ENCODE data around the gene SERTM1. TPM values are rescaled to one million over a fixed set of nuclear protein-coding genes. Genes with fewer than 3 reads are reported as not detected.

SERTM1 gene
- polyA plus RNA-seq, 1 donor = 0.10 TPM

GRCh38 chr13:36710396-36710795 lies 36.6 kb downstream of the SERTM1 start:
- DNase-seq (ENCODE audit: low read depth) = no peak

DNA sequence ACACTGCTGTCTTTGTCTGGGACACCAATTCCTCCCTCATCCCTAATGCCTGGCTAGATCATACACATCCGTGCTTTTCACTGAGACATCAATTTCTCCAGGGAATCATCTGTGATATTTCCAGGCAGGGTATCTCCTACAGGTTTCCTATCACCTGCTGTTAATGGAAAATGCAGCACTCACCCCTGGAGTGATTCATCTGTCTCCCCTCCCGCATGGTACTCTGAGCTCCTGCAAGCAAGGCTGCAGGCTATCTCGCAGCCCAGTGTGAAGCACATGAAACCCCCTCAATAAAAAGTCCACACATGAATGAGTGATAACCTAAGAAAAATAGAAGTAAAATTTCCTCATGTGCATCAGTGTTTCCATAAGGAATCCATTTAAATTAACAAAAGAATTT lies 38.5 kb downstream of the SERTM1 start:
- DNase-seq (ENCODE audit: low read depth) = no peak

- DNase-seq (ENCODE audit: low read depth) = no peak
Observed at GRCh38 chr13:36712770-36713169, 39.0 kb downstream of the SERTM1 start.

DNA sequence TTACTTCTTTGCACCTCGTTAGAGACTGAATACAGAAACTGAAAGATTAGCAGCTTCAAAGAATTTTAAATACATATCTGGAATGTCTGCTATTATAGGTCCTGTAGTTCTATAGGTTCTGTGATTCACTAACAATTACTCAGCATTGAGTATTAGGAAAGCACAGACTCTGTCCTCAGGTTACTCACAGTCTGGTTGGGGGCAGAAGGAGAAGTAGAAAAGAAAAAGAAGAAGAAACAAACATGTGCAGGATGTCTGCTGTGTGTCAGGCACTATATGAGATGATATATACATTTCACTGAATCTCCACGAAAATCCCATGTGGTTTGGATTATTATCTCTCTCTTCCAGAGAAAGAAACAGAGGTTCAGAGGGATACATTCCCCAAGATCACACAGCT lies 40.1 kb downstream of the SERTM1 start:
- DNase-seq (ENCODE audit: low read depth) = no peak

- no peak for DNase-seq (ENCODE audit: low read depth)
Observed at GRCh38 chr13:36715841-36716240, 42.0 kb downstream of the SERTM1 start.

DNA sequence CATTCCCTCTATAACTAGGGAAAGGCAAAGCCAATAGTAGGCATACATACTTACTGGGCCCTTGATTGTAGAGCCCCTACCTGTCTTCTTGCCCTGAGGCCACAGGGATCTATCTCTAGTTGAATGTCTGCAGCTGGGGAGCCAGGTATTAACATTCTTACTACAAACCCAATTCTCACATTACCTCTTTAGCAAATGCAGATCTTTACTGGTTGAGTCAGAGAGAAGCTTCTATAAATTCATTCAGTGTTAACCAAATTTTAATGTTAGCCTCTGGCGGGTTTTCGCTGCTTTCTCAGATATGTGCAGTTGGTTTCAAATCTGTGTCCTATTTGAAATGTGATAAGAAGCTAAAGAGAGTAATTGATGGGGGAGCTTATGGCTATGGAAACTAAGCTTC lies 43.2 kb downstream of the SERTM1 start:
- no peak for DNase-seq (ENCODE audit: low read depth)

GRCh38 chr13:36717966-36718545 lies 44.2 kb downstream of the SERTM1 start:
- no peak for DNase-seq (ENCODE audit: low read depth)

GRCh38 chr13:36718686-36719085 lies 44.9 kb downstream of the SERTM1 start:
- no peak for DNase-seq (ENCODE audit: low read depth)

DNA sequence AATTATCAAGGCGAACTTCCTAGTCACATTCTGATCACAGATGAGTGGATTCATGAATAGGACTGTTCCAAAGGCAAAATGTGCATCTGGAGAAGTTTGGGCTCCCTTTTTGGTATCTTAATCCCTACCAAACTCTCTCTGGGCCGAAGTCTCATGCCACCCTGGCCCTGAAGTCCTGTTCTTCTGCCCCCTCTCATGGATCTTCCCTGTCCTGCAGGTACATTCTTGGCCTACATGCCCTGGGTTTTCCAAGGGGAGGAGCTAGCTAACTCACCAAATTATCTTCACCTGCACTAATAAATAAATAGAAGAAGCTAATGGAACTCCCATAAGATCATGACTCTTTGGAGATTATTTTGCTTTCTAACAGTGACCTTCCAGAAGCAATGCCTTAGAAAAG lies 50.3 kb downstream of the SERTM1 start:
- DNase-seq (ENCODE audit: low read depth) = no peak

DNA sequence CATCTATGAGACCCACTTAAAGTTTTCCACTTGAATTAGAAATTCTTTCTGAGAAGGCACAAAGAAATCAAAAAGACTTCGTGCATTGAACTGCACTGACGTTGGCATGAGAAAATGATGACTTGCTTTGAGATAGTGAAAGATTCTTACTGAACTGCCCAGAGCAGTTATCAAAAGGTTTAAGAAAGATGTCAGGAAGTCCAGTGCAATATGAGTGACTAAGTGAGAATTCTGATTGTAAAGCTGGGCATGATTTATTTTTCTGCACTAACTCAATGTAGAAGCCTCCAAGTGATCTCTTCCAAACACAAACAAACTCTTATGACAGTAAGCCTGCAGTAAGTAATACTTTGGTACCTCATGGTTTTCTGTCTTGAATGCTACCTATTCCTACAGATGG lies 52.1 kb downstream of the SERTM1 start:
- no peak for DNase-seq (ENCODE audit: low read depth)

GRCh38 chr13:36728006-36728405 lies 54.2 kb downstream of the SERTM1 start:
- no peak for DNase-seq (ENCODE audit: low read depth)

DNA sequence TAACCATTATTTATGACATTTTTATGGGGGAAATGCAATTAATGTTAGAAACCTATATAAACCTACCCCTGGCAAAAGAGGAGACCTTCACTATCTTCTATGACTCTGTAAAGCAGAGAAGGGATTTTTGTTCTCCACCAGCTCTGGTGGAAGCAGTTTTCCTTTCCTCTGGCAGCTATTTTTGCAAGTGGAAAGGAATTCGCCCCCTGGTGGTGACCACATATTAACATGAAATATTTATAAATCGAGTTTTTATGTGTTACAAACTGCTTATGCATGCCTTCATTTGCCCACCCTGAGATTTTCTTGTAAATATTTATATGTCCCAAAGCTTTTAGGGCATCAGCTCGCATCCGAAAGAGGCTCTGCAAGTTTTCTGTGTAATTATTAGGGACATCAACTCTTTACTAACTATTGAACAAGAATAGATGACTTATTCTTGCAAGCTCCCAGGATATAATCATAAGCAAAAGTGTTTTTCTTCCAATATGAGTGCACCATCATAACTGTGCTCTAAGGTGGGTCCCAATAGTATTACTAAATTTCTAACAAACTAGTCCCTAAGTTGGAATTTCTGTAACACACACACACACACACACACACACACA lies 62.4 kb downstream of the SERTM1 start:
- peak; percentile 38 for DNase-seq (ENCODE audit: low read depth)

DNA sequence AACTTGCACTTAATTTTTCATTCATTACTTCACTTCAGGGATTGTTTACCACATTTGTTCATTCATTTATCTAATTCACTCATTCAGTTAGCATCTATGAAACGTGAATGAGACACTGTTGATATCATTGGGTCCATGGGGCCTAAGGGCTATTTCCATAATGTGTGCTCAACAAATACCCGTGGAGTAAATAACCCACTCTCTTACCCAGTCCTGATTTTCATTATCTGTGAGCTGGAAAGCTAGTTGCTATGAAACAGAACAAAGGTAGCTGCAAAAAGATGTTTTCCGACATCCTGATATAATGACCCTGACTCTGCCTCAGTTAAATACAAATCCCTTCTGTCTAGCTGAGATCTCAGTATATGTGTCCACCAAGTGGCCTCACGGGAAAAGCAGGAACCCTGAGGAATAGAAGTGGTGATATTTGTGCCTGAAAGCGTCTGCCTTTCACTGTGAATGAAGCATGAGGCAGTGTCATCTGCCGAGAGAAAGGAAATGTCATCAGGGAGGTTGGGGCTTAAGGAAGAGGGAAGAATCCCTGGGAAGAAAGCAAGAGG lies 63.8 kb downstream of the SERTM1 start:
- DNase-seq (ENCODE audit: low read depth) = no peak

DNA sequence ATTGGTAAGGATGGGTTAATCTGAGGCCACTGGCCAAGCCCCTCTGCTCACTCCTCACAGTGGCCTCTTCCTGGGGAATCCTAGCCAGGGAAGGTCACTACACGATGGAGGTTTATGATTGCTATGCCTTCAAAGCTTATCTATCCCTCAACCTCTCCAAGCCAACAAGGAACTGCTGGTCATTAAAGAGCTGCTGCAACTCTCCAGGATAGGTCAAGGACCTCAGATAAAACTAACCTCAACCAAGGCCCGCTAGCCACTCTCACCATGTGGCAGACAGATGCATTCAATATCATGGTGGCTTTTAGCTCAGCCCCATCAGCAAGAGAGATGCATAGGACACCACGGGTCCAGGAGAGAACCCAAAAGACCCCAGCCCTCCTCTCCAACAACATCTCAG lies 71.6 kb downstream of the SERTM1 start:
- no peak for DNase-seq (ENCODE audit: low read depth)

GRCh38 chr13:36746051-36746450 lies 72.2 kb downstream of the SERTM1 start:
- no peak for DNase-seq (ENCODE audit: low read depth)

Other genes starting within 250 kb of the SERTM1 start
- 0.54 TPM for gene CCNA1, start 241.5 kb upstream of the SERTM1 start, polyA plus RNA-seq (ENCODE audit: insufficient read length)
- gene RFXAP, start 145.2 kb downstream of the SERTM1 start, polyA plus RNA-seq (ENCODE audit: insufficient read length) = 9.5 TPM
- gene SMAD9, start 246.2 kb downstream of the SERTM1 start, polyA plus RNA-seq (ENCODE audit: insufficient read length) = 13.3 TPM

Measured in forelimb muscle (tissue), 1 donor.